GM19023 (cell line): ENCODE data around the gene ZNF772.
"Not testable (repeated sequence)": the region's sequence is repeated elsewhere in the genome, so short reads cannot be mapped to it uniquely, and the experiment has no call there.

Experiments used
- ATAC-seq: cut with Tn5 transposase; IDR thresholded peaks from one replicate; pipeline ENCODE4 v1.9.1; 2021; ENCODE audit warnings: mild to moderate bottlenecking, moderate library complexity; ENCODE audit not compliant: unreplicated experiment

The ZNF772 gene

GRCh38 chr19:57477191-57478008, at the start of gene ZNF772:
Gene ZNF772, minus strand, starts transcription at chr19:57477566. Its CDS starts 257 bp downstream, at chr19:57477309.
- ATAC-seq = peak; percentile 93

GRCh38 chr19:57518021-57518420, 40.7 kb upstream of the ZNF772 start:
- ATAC-seq = not testable (repeated sequence)

GRCh38 chr19:57515255-57515654, 37.9 kb upstream of the ZNF772 start:
- ATAC-seq = no peak

GRCh38 chr19:57512845-57513244, 35.5 kb upstream of the ZNF772 start:
- no peak for ATAC-seq

- no peak for ATAC-seq
Observed at GRCh38 chr19:57511484-57511883, 34.1 kb upstream of the ZNF772 start.

GRCh38 chr19:57506163-57506562, 28.8 kb upstream of the ZNF772 start:
- ATAC-seq = no peak

GRCh38 chr19:57500400-57500799, 23.0 kb upstream of the ZNF772 start:
- not testable (repeated sequence) for ATAC-seq

- ATAC-seq = peak; percentile 98
Observed at GRCh38 chr19:57499680-57500395, 22.5 kb upstream of the ZNF772 start, which contains the start of gene ZNF773. Gene ZNF773, plus strand, starts transcription at chr19:57499938. Its CDS starts 143 bp downstream, at chr19:57500081.

GRCh38 chr19:57499332-57499679, 21.9 kb upstream of the ZNF772 start:
- not testable (repeated sequence) for ATAC-seq

GRCh38 chr19:57488299-57488644, 10.9 kb upstream of the ZNF772 start:
- not testable (repeated sequence) for ATAC-seq

GRCh38 chr19:57487477-57488298, 10.3 kb upstream of the ZNF772 start, which contains the start of gene ZNF419:
Gene ZNF419, plus strand, starts transcription at chr19:57487750. Its CDS starts 201 bp downstream, at chr19:57487951.
- ATAC-seq = peak; percentile 96

GRCh38 chr19:57473646-57474045, 3.7 kb downstream of the ZNF772 start:
- ATAC-seq = no peak

GRCh38 chr19:57466489-57466888, 10.9 kb downstream of the ZNF772 start:
- ATAC-seq = no peak

GRCh38 chr19:57465680-57466381, 11.5 kb downstream of the ZNF772 start:
- no peak for ATAC-seq

GRCh38 chr19:57452307-57452706, 25.1 kb downstream of the ZNF772 start:
- ATAC-seq = no peak

- no peak for ATAC-seq
Observed at GRCh38 chr19:57443121-57443696, 34.2 kb downstream of the ZNF772 start.

GRCh38 chr19:57441979-57442752, 35.2 kb downstream of the ZNF772 start:
- no peak for ATAC-seq

- no peak for ATAC-seq
Observed at GRCh38 chr19:57438925-57439324, 38.4 kb downstream of the ZNF772 start.

GRCh38 chr19:57437931-57438330, 39.4 kb downstream of the ZNF772 start:
- ATAC-seq = no peak
